Medulla oblongata (tissue), 1 donor: ENCODE results near the gene ADAMTS2.
"Not testable (repeated sequence)": the region's sequence is repeated elsewhere in the genome, so short reads cannot be mapped to it uniquely, and the experiment has no call there.

ENCODE experiments used
- DNase-seq: peaks from one replicate; pipeline ENCODE4 v3.0.0-alpha.2; 2015; ENCODE audit errors: extremely low spot score

Gene ADAMTS2

GRCh38 chr5:179217356-179217755 lies 127.9 kb downstream of the ADAMTS2 start:
- DNase-seq = no peak

DNA sequence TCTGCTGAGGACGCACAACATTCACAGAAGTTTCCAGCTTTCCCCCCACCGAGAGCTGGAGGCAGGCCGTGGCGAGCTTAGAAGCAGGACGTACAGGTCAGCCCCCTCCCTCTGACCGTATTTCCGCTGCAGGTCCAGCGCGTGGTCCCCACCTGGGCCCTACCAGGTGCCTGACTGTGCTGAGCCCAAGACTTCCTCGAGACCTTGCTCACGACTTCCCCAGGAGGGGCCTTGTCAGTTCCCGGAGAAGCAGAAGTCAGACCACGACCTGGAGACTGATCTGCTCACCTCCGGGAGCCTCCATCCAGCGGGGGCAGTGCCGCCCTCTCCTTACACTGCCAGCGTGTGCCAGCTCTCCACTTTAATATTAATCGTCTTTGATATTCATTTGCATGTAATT lies 128.9 kb downstream of the ADAMTS2 start:
- not testable (repeated sequence) for DNase-seq

DNA sequence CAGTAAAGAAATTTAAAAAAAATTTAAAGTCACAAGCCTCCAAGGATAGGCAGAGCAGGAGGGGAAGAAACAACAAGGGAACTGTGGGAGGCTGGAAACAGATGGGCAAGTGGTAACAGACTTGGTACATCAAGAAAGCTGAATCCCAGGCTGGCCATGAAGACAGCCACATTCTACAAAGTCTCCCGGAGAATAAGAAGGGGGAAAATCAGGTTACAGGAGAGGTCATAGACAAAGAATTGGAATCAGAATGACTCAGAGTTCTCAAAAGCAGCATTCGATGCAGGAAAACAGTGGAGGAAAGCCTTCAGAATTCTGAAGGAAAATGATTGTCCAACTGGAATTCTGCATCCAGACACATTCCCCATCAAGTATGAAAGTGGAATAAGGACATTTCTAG lies 129.7 kb downstream of the ADAMTS2 start:
- DNase-seq = no peak

- DNase-seq = no peak
These were observed 130.6 kb downstream of the ADAMTS2 start for GRCh38 chr5:179214678-179215077.

DNA sequence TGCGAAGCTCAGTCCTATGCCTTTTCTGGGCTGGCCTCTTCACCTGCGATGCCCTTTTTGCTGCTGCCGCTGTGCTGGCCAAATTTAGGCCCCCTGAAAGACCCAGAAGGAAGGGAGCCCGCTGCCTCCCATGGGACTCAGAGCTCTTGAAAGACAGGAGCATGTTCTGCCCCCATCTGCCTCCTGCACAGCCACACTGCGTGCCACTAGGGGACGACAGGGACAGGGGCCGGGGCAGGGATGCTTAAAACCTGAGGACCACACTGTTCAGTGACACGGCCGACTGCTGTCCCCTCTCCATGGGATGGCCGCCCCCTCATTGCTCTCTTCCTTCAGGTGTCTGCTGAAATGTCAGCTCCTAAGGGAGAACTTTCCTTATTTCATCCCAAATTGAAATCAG lies 132.4 kb downstream of the ADAMTS2 start:
- DNase-seq = no peak

- no peak for DNase-seq
These were observed 133.6 kb downstream of the ADAMTS2 start for GRCh38 chr5:179211631-179212030.

DNA sequence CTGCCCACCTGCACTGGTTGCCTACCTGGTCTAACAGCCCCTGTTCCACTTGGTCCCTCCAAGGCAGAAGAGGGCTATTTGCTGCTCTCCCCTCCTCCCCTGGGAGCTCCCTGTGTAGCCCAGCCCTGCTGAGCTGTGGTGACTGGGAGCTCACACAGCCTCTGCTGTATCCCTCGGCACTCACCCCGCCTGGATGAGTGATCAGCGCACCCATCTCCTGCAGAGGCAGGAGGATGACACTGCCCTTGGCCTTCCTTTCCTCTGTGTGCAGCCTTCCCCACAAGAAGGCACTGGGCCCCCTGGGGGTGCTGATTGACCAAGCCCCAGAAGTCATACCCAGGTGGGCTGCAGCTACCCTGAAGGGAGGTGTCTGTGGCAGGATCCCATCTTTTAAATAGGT lies 134.2 kb downstream of the ADAMTS2 start:
- DNase-seq = no peak

DNA sequence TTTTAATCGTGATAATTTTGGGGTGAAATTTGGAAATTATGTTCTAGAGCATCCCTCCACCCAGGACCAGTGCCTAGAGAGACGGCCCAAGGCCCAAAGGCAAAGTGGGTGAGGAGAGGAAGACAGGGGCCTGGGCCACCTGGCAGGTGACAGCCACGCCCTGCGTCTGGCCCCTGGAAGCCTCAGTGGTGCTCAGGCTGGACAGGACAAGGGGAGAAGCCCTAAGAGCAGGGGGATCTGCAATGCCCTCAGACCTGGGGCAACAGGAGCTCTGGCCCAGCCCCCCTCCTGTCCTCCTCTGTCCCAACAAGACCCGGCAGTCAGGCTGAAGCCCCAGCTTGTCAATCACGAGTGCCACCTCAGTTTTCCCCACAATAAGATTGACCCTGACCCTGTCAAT lies 134.8 kb downstream of the ADAMTS2 start:
- DNase-seq = no peak

- no peak for DNase-seq
These were observed 135.7 kb downstream of the ADAMTS2 start for GRCh38 chr5:179209359-179210150.

DNA sequence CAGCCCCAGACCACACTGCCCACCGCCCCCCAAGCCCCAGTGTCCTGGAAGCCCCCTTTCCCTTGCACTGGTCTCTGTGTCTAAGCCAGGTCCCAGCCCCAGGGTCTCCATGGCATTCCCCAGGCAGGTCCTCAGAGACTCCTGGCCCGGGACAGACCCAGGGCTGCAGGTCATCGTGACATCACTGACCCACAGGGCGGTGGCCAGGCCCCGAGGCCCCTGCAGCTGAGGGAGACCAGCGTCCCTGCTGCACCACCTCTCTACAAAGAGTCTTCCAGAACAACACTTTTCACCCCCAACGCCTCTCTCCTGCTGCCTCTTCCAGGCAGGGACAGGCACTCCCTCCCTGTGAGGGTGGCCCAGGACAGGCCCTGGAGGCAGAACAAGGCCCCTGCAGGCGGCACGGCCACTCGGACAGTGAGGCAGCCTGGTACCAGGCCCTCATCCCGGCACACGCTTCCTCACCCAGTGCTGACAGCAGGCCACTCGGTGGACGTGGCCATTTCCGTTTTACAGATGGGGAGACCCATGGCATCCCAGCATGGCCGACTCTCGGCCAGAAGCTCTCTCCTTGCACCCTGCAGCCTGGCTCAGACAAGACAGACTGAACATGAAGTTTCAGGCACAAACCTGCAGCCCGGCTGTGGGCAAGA lies 136.4 kb downstream of the ADAMTS2 start:
- DNase-seq = no peak

- no peak for DNase-seq
These were observed 137.1 kb downstream of the ADAMTS2 start for GRCh38 chr5:179207920-179208705.

DNA sequence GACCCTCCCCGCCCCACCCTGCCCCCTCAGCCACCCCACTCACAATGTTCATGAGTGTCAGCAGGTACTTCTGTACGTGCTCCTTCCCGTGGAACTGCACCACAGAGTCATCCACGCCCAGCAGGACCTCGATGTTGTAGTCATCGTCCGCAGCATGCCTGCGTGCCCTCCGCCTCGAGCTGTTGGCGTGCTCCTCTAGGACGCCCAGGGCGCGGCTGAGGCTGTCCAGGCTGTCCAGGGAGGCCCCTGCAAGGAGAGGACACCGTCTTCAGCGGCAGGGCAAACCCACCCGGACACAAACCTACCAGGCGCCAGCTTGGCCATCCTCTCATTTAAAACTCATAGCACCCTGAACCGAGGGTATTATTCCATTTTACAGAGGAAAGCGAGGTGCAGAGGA lies 137.8 kb downstream of the ADAMTS2 start:
- DNase-seq = no peak

DNA sequence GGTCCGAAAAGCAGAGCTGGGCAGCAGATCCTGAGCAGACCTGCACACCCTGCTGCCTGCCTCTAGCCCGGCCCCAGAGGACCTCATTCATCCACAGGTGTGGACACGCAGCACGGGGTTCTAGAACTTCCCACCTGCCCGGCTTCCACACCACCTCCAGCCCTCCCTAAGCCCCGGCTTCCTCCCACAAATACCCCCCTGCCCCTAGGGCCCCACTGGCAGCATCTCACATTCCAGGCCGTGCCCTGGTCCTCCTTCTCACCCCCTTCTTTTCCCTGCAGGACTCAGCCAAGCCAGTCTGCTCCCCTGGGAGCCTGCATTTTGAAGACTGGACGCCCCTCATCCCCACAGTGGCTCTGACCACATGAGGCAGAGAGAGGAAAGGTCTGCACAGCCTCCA lies 138.9 kb downstream of the ADAMTS2 start:
- DNase-seq = no peak

GRCh38 chr5:179205277-179205676 lies 140.0 kb downstream of the ADAMTS2 start:
- no peak for DNase-seq

GRCh38 chr5:179204572-179204971 lies 140.7 kb downstream of the ADAMTS2 start:
- DNase-seq = no peak

DNA sequence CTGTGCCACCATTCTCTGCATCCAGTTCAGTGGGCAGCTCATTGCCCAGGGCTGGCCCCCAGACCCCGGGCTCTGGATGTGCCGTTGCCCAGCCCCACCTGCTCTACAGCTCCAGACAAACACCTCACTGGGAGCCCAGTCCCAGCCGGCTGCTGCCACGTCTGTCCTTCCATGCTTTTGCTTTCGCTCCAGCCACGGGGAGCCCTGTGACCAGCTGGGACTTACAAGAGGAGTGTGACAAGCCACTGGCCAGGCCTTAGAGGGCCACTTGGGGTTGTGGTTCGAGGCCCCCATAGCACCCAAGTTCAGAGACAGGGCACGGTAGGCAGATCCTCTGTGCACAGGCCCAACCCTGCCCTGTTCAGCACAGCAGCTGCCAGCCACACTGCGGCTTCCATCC lies 142.0 kb downstream of the ADAMTS2 start:
- DNase-seq = no peak

GRCh38 chr5:179201986-179202385 lies 143.3 kb downstream of the ADAMTS2 start:
- DNase-seq = no peak

GRCh38 chr5:179199246-179199645 lies 146.0 kb downstream of the ADAMTS2 start:
- DNase-seq = no peak

DNA sequence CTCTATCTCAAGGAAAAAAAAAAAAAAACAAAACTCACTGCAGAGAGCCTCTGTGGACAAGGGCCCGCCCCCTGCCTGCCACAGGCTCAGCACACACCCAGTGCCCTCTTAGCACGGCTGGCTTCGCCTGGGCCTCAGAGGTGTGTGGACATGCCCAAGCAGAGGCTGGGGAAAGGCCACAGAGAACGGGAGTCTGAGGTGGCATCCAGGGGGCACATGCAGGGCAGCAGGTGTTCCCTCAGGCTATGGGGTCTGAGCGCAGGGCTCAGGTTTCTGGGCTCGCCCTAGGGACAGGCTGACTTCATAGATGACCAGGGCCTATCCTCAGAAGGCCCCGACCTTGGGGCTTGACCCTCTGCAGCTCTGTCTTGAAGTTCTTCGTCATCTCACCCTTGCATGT lies 146.4 kb downstream of the ADAMTS2 start:
- DNase-seq = no peak

DNA sequence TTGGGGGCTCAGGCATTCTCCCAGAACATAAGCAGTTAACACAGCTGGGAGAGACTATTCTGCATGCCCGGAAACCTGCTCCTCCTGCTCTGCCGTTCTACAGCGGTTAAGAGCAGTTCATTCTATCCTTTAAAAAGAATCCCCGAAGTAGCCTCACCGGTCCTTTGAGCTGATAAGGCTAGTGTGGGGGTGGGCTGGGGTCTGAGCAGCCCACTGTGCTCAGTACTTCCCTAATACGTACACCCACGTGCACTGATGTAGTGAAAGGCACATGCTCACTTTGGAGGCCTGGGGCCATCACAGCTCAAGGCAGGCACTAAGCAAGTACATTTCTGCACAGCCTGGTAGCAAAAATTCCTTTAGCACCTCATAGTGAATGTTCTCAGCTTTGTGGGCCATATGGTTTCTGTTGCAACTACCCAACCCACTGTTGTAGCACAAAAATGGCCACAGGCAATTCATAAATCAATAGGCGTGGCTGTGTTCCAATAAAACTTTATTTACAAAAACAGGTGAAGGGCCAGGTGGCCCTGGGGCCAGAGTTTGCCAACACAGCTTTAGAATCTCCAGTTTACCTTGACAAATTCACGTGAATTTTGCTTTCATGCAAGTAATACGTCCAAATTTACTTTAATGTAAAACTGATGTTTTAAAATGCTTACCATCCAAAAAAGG lies 148.7 kb downstream of the ADAMTS2 start:
- DNase-seq = no peak

- no peak for DNase-seq
These were observed 149.5 kb downstream of the ADAMTS2 start for GRCh38 chr5:179195561-179196404.
